K562 (cell line): Measurements from ENCODE around the gene CDCA3. TPM values are rescaled to one million over a fixed set of nuclear protein-coding genes. Genes with fewer than 3 reads are reported as not detected.

Source experiments
- ATAC-seq: fragments of 200-7000 bp; cut with Tn5 transposase; 3 replicates; pipeline ENCODE4 v1.9.1; 2020; ENCODE audit warnings: moderate library complexity
- BruUV-seq: library from RNA; stranded (reverse); fragments of 400-500 nt; replicated peaks from 2 replicates; lab custom pipeline; 2021; lab: Mats Ljungman, UMichigan
- CTCF ChIA-PET: fragments of 300-600 bp; formaldehyde crosslinking; extraction: SDS; loops from one replicate; lab custom pipeline; 2021; ENCODE audit warnings: low intra/inter-chr PET ratio; lab: Yijun Ruan, JAX
- POLR2A ChIA-PET: fragments of 300-600, 350-650 bp; sonication (Branson Sonifier 250); formaldehyde crosslinking; extraction: SDS; loops from one replicate; lab custom pipeline; 2021; ENCODE audit warnings: antibody characterized with exemption, inconsistent platforms; lab: Yijun Ruan, JAX
- DNase-seq, 4 experiments: peaks; one replicate each; pipeline versions ENCODE4 v3.0.0 to v3.0.0-alpha.2; 2011 to 2018; ENCODE audit warnings: low spot score in 3 of 4, mixed read lengths in 3 of 4; ENCODE audit errors: extremely low read depth in 1 of 4
- FAIRE-seq: peaks from 2 replicates; lab custom pipeline; 2011; peaks lifted over from hg19 to GRCh38; lab: Jason Lieb, UNC
- H2AFZ ChIP-seq: 2 replicates; pipeline ENCODE4 v1.6.0; 2011; ENCODE audit warnings: low read depth, low read length, control low read depth, inconsistent platforms
- H3K27ac ChIP-seq: fragments of 200-600 bp; 3 replicates; pipeline ENCODE4 v1.8.0; 2011; ENCODE audit warnings: low read depth, mild to moderate bottlenecking, control low read depth, inconsistent platforms, low read length, moderate library complexity, mixed read lengths; ENCODE audit errors: extremely low read depth
- H3K27me3 ChIP-seq, 2 experiments: fragments of 300-600 bp in 1 of 2; 2 replicates in 1 of 2; 3 replicates in 1 of 2; pipeline versions ENCODE4 v1.6.0 to v1.8.0; 2011; ENCODE audit warnings: inconsistent platforms in 2 of 2, low read length in 2 of 2, mild to moderate bottlenecking in 1 of 2, mixed read lengths in 1 of 2, moderate library complexity in 1 of 2; ENCODE audit not compliant: control insufficient read depth in 2 of 2, insufficient read depth in 2 of 2
- H3K36me3 ChIP-seq: fragments of 300-600 bp; 3 replicates; pipeline ENCODE4 v1.8.0; 2011; ENCODE audit warnings: mild to moderate bottlenecking, low read length, inconsistent platforms; ENCODE audit not compliant: control insufficient read depth, insufficient read depth
- H3K4me1 ChIP-seq, 2 experiments: fragments of 200-600 bp in 1 of 2; replicated peaks in 1 of 2; 2 replicates in 1 of 2; 3 replicates in 1 of 2; pipeline versions ENCODE4 v1.5.1 to v1.8.0; 2011; ENCODE audit warnings: inconsistent platforms in 2 of 2, low read length in 2 of 2, mild to moderate bottlenecking in 1 of 2, mixed read lengths in 1 of 2, moderate library complexity in 1 of 2; ENCODE audit not compliant: control insufficient read depth in 2 of 2, insufficient read depth in 2 of 2
- H3K4me2 ChIP-seq: 2 replicates; pipeline ENCODE4 v1.6.1; 2011; ENCODE audit warnings: low read length, control low read depth, inconsistent platforms, mixed read lengths; ENCODE audit not compliant: insufficient read depth
- H3K4me3 ChIP-seq: fragments of 200-600 bp; sonication (generic), shearing (Covaris generic); 2 replicates; pipeline ENCODE4 v1.5.1; 2016; ENCODE audit warnings: control low read depth, inconsistent platforms
- H3K79me2 ChIP-seq: fragments of 200-600 bp; 3 replicates; pipeline ENCODE4 v1.8.0; 2011; ENCODE audit warnings: low read length, inconsistent platforms; ENCODE audit not compliant: control insufficient read depth, insufficient read depth
- H3K9ac ChIP-seq, 2 experiments: 2 replicates each; pipeline versions ENCODE4 v1.6.0 to v1.6.1; 2011; ENCODE audit warnings: low read depth in 2 of 2, low read length in 2 of 2, control low read depth in 1 of 2, inconsistent platforms in 1 of 2, mild to moderate bottlenecking in 1 of 2, mixed read lengths in 1 of 2; ENCODE audit not compliant: insufficient read depth in 1 of 2
- H3K9me1 ChIP-seq: one replicate; pipeline ENCODE4 v1.6.0; 2011; ENCODE audit warnings: inconsistent platforms, mild to moderate bottlenecking, low read length, moderate library complexity; ENCODE audit not compliant: control insufficient read depth, insufficient read depth
- H3K9me3 ChIP-seq: replicated peaks from 2 replicates; pipeline ENCODE4 v1.5.1; 2011; ENCODE audit warnings: low read depth, low read length, inconsistent platforms; ENCODE audit not compliant: control insufficient read depth, insufficient read depth
- H4K20me1 ChIP-seq: replicated peaks from 2 replicates; pipeline ENCODE4 v1.6.1; 2011; ENCODE audit warnings: low read length, inconsistent platforms, mixed read lengths; ENCODE audit not compliant: control insufficient read depth, insufficient read depth
- BACH1 ChIP-seq: fragments of 200-800 bp; sonication (Bioruptor generic); IDR thresholded peaks from 2 replicates; pipeline ENCODE4 v1.6.1; 2016; ENCODE audit warnings: missing genetic modification characterization, missing compliant biosample characterization
- CC2D1A ChIP-seq: fragments of 450-650 bp; IDR thresholded peaks from 2 replicates; pipeline ENCODE4 v1.6.1; 2017; ENCODE audit warnings: mild to moderate bottlenecking
- CHD4 ChIP-seq: fragments of 200-600 bp; sonication (generic); IDR thresholded peaks from 3 replicates; pipeline ENCODE4 v1.6.1; 2012; ENCODE audit warnings: low read depth, mild to moderate bottlenecking, mixed read lengths, low read length, inconsistent platforms; ENCODE audit not compliant: insufficient read depth, insufficient replicate concordance, poor library complexity, severe bottlenecking
- ELF2 ChIP-seq: fragments of 250-450 bp; sonication (Bioruptor Pico); IDR thresholded peaks from 2 replicates; pipeline ENCODE4 v1.5.0; 2021; ENCODE audit warnings: mild to moderate bottlenecking
- HOXB6 ChIP-seq: fragments of 250-450 bp; sonication (Bioruptor Pico); IDR thresholded peaks from 2 replicates; pipeline ENCODE4 v1.5.1; 2022; ENCODE audit warnings: mild to moderate bottlenecking, borderline replicate concordance
- JUND ChIP-seq, 2 experiments: IDR thresholded peaks; 2 replicates in 1 of 2; 3 replicates in 1 of 2; pipeline ENCODE4 v1.6.1; 2011; ENCODE audit warnings: borderline replicate concordance in 2 of 2, low read depth in 2 of 2, low read length in 2 of 2, improper control_type of control experiment in 1 of 2, missing biosample characterization in 1 of 2, missing genetic modification characterization in 1 of 2, missing genetic modification reagents in 1 of 2
- WGBS: fragments of 100-300 bp; shearing (Covaris generic); methylation state at CpG from one replicate; pipeline ENCODE4 v1.1.6; 2016; ENCODE audit warnings: low coverage, mixed read lengths; ENCODE audit not compliant: insufficient coverage; ENCODE audit errors: missing lambda C conversion rate; 5-methylcytosine and 5-hydroxymethylcytosine counted together
- in situ Hi-C: fragments of 300-500 bp; cut with MboI; formaldehyde crosslinking; loops from 4 replicates; pipeline ENCODE4 v1.15.0; 2018; ENCODE audit warnings: inconsistent platforms, mixed read lengths
- intact Hi-C: fragments of 100-400 bp; cut with micrococcal nuclease; formaldehyde crosslinking; loops from 2 replicates; pipeline ENCODE4 v1.14.2; 2022
- polyA plus RNA-seq, 8 experiments: library from polyadenylated mRNA; depleted of rRNA in 4 of 8; stranded (reverse) in 5 of 8; unstranded in 3 of 8; fragments of >200 nt; fragmentation: Nextera tagmentation in 2 of 8; fragmentation: Illumina TruSeq in 1 of 8; extraction: Ambion mirVana in 2 of 8; extraction: Trizol in 1 of 8; gene quantifications; 2 replicates each; pipeline versions ENCODE4 v1.2.1 to v1.2.3, GENCODE V29; 2011 to 2014; ENCODE audit warnings: inconsistent platforms in 1 of 8, missing spikeins in 1 of 8
- total RNA-seq, 7 experiments: library from RNA; depleted of rRNA in 6 of 7; stranded (reverse); fragments of >200 nt in 6 of 7; fragmentation: Illumina TruSeq in 2 of 7; extraction: Trizol in 2 of 7; gene quantifications; 2 replicates each; pipeline versions ENCODE4 v1.2.1 to v1.2.3, GENCODE V29; 2011 to 2021; ENCODE audit warnings: low replicate concordance in 1 of 7

Gene CDCA3
- total and polyA plus RNA-seq, 9 of the 15 experiments (the other 6 are each of a cell fraction or from before 2014, with no cell fraction given), result 24.2 to 80.8 (median 55.1) TPM

GRCh38 chr12:6858799-6859198 lies 7.7 kb upstream of the CDCA3 start:
- 56% methylated on average over 1 of the region's 2 CpGs for WGBS
- H3K4me3 ChIP-seq, result no peak overlapping the region
- TF ChIP-seq HOXB6 (CRISPR knock-in tag) (no peak), BACH1 (tag) (no peak), CHD4 (no peak), CC2D1A (no peak), ELF2 (CRISPR knock-in tag) (no peak), JUND (IDR thresholded peaks at IDR 0.05; ENCODE audit: borderline replicate concordance, low read depth, low read length) (no peak), JUND (tag; IDR thresholded peaks at IDR 0.05; ENCODE audit: borderline replicate concordance, low read depth, low read length) (no peak)
- no peaks in the 10 kb centered on the region for H4K20me1 ChIP-seq
- CTCF ChIA-PET, result no interaction called here
- peaks cover 90% of the 10 kb centered on the region for H3K36me3 ChIP-seq
- no peak overlapping the region for H3K9ac ChIP-seq
- ATAC-seq (no peak), DNase-seq (no peak), FAIRE-seq (no peak)
- H3K27ac ChIP-seq, result no peak overlapping the region
- H3K79me2 ChIP-seq, result peaks cover 15% of the 10 kb centered on the region
- H3K4me1 ChIP-seq, result peaks cover 4 to 5% of the 10 kb centered on the region in 2 experiments; a peak in 3 of 5 replicates
- no peak overlapping the region for H2AFZ ChIP-seq
- no peaks in the 10 kb centered on the region for H3K27me3 ChIP-seq
- no peak overlapping the region for H3K4me2 ChIP-seq
- in situ Hi-C loops, result no loop called here
- H3K9me3 ChIP-seq, result no peaks in the 10 kb centered on the region
- intact Hi-C loops, result no loop called here
- no TSS peak for BruUV-seq
- peaks cover 3% of the 10 kb centered on the region for H3K9me1 ChIP-seq
- POLR2A ChIA-PET, result interaction anchor here (0.9 kb wide), 1 partner anchor 10 kb away, joined by 5 read pairs; no protein-coding TSS in a partner anchor
